ENCODE measurements around the gene CES2.

The CES2 gene

GRCh38 chr16:66902648-66903543 lies 32.4 kb upstream of the CES2 start:
- Histone ChIP-seq H3K27ac (ENCODE audit: low read depth, low read length) (no peak overlapping the region), H3K36me3 (ENCODE audit: low read length) (no peaks in the 10 kb centered on the region)

GRCh38 chr16:66903544-66904427 lies 31.5 kb upstream of the CES2 start:
- no peak for TF ChIP-seq EZH2phosphoT487 (conservative IDR thresholded peaks at IDR 0.05; ENCODE audit: low read length)
- TF ChIP-seq CTCF (IDR thresholded peaks at IDR 0.05; ENCODE audit: insufficient read depth, low read length, poor library complexity, severe bottlenecking) = no peak
- Histone ChIP-seq H3K4me2 (ENCODE audit: low read depth, low read length, poor library complexity, severe bottlenecking) (no peak overlapping the region), H3K9me2 (replicated peaks; ENCODE audit: insufficient read depth, low read length) (no peaks in the 10 kb centered on the region), H2AFZ (ENCODE audit: low read depth, low read length, severe bottlenecking) (no peak overlapping the region), H4K20me1 (ENCODE audit: low read depth, low read length) (no peaks in the 10 kb centered on the region), H3K79me2 (ENCODE audit: insufficient read depth, low read length) (no peaks in the 10 kb centered on the region), H3K27ac (ENCODE audit: low read depth, low read length) (no peak overlapping the region), H3F3A (ENCODE audit: insufficient read depth) (no peaks in the 10 kb centered on the region), H3K9ac (ENCODE audit: low read length) (no peak overlapping the region), H3K36me3 (ENCODE audit: low read length) (no peaks in the 10 kb centered on the region), H3K9me3 (ENCODE audit: insufficient read depth, low read length) (no peaks in the 10 kb centered on the region), H3K27me3 (ENCODE audit: low read length) (no peaks in the 10 kb centered on the region), H3K4me3 (ENCODE audit: insufficient read depth, low read length, poor library complexity, severe bottlenecking) (no peak overlapping the region)

More at GRCh38 chr16:66902648-66903543, 32.4 kb upstream of the CES2 start:
- H2AFZ ChIP-seq (ENCODE audit: low read depth, low read length, severe bottlenecking) = no peak overlapping the region
- H3K9ac ChIP-seq (ENCODE audit: low read length) = no peak overlapping the region
- H3K27me3 ChIP-seq (ENCODE audit: low read length) = no peaks in the 10 kb centered on the region
- no peaks in the 10 kb centered on the region for H3K9me2 ChIP-seq (replicated peaks; ENCODE audit: insufficient read depth, low read length)
- no peak overlapping the region for H3K4me3 ChIP-seq (ENCODE audit: insufficient read depth, low read length, poor library complexity, severe bottlenecking)
- H3K79me2 ChIP-seq (ENCODE audit: insufficient read depth, low read length) = no peaks in the 10 kb centered on the region
- no peak overlapping the region for H3K4me2 ChIP-seq (ENCODE audit: low read depth, low read length, poor library complexity, severe bottlenecking)
- no peaks in the 10 kb centered on the region for H3K9me3 ChIP-seq (ENCODE audit: insufficient read depth, low read length)
- no peak for TF ChIP-seq EZH2phosphoT487 (conservative IDR thresholded peaks at IDR 0.05; ENCODE audit: low read length)
- no peak for TF ChIP-seq CTCF (IDR thresholded peaks at IDR 0.05; ENCODE audit: insufficient read depth, low read length, poor library complexity, severe bottlenecking)
- no peaks in the 10 kb centered on the region for H4K20me1 ChIP-seq (ENCODE audit: low read depth, low read length)
- H3F3A ChIP-seq (ENCODE audit: insufficient read depth) = no peaks in the 10 kb centered on the region

GRCh38 chr16:66904428-66904845 lies 30.9 kb upstream of the CES2 start:
- Histone ChIP-seq H3F3A (ENCODE audit: insufficient read depth) (no peaks in the 10 kb centered on the region), H3K79me2 (ENCODE audit: insufficient read depth, low read length) (no peaks in the 10 kb centered on the region), H3K27ac (ENCODE audit: low read depth, low read length) (no peak overlapping the region), H2AFZ (ENCODE audit: low read depth, low read length, severe bottlenecking) (no peak overlapping the region), H3K9me2 (replicated peaks; ENCODE audit: insufficient read depth, low read length) (no peaks in the 10 kb centered on the region), H3K4me2 (ENCODE audit: low read depth, low read length, poor library complexity, severe bottlenecking) (no peak overlapping the region), H3K9me3 (ENCODE audit: insufficient read depth, low read length) (no peaks in the 10 kb centered on the region), H3K36me3 (ENCODE audit: low read length) (no peaks in the 10 kb centered on the region), H4K20me1 (ENCODE audit: low read depth, low read length) (no peaks in the 10 kb centered on the region), H3K9ac (ENCODE audit: low read length) (no peak overlapping the region), H3K4me3 (ENCODE audit: insufficient read depth, low read length, poor library complexity, severe bottlenecking) (no peak overlapping the region), H3K27me3 (ENCODE audit: low read length) (no peaks in the 10 kb centered on the region)
- TF ChIP-seq CTCF (IDR thresholded peaks at IDR 0.05; ENCODE audit: insufficient read depth, low read length, poor library complexity, severe bottlenecking) = no peak
- TF ChIP-seq EZH2phosphoT487 (conservative IDR thresholded peaks at IDR 0.05; ENCODE audit: low read length) = no peak
